ENCODE measurements around the gene JOSD2. TPM values are rescaled to one million over a fixed set of nuclear protein-coding genes. Genes with fewer than 3 reads are reported as not detected.

Gene JOSD2
- total and polyA plus RNA-seq, 8 donors: 16.0 to 52.0 (median 22.5) TPM

DNA sequence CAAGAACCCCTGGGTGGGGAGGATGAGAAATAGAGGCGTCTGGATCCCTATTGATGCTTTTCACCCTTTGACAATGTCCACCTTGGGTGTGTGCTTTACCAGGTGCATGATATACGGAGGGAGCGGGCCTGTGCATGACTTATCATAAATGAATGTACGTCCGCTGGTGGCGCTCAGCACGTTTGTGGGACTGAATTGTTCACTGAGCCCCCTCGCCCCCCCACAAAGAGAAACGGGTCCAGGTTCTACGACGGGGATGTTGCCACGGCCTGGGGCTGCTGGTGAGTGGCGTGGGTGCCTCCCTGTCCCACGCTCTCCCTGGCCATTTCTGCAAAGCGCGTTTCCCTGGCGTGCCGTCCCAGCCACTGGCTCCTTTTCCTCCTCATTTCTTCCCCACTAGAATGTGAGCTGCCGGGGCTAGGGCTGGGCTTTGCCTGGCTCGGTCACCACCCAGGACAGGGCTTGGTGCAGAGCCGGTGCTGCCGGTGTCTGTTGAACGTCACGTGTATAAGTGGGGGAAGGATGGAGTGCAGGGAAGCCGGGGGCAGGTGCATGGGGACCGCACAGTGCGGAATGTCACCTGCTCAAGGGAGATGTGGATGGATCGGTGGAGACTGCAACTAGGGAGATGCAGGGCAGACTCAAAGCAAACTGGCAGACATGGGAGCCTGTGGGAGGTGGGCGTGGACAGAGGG lies 35.7 kb upstream of the JOSD2 start:
- H3K4me3 ChIP-seq: no peak overlapping the region
- no peaks in the 10 kb centered on the region for H3K9me3 ChIP-seq
- peaks cover 0 to 50% of the 10 kb centered on the region in 2 donors for H3K27me3 ChIP-seq
- DNase-seq (peak in 1 of 4 donors; percentile 61), ATAC-seq (no peak)
- TF ChIP-seq, protein P1, sequence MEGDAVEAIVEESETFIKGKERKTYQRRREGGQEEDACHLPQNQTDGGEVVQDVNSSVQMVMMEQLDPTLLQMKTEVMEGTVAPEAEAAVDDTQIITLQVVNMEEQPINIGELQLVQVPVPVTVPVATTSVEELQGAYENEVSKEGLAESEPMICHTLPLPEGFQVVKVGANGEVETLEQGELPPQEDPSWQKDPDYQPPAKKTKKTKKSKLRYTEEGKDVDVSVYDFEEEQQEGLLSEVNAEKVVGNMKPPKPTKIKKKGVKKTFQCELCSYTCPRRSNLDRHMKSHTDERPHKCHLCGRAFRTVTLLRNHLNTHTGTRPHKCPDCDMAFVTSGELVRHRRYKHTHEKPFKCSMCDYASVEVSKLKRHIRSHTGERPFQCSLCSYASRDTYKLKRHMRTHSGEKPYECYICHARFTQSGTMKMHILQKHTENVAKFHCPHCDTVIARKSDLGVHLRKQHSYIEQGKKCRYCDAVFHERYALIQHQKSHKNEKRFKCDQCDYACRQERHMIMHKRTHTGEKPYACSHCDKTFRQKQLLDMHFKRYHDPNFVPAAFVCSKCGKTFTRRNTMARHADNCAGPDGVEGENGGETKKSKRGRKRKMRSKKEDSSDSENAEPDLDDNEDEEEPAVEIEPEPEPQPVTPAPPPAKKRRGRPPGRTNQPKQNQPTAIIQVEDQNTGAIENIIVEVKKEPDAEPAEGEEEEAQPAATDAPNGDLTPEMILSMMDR (IDR thresholded peaks at IDR 0.05): no peak
- H3K36me3 ChIP-seq: no peaks in the 10 kb centered on the region
- no peaks in the 10 kb centered on the region for H3K4me1 ChIP-seq
- intact Hi-C loops (cut with DNase I): no loop called here
- no peak overlapping the region for H3K27ac ChIP-seq

DNA sequence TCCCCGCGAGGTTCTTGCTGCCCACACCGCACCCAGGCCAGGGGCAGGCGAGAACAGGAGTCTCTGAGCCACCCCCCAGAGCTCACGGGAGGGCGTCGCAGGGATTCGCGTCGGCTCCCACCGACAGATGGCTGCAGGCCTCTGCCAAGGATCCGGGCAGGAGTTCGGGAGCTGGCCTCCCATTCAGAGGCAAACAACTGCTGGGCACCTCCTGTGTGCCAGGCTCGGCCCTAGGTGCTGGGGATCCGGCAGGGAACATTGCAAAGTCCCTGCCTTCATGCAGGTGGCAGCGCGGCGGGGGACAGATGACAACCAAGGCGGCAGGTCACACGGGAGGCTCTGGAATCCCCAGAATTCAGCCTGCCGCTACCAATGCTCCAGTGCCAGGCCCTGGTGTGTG lies 32.0 kb upstream of the JOSD2 start:
- TF ChIP-seq, protein P1 (IDR thresholded peaks at IDR 0.05): no peak
- Histone ChIP-seq H3K9me3 (no peaks in the 10 kb centered on the region), H3K27ac (no peak overlapping the region), H3K4me3 (no peak overlapping the region), H3K36me3 (no peaks in the 10 kb centered on the region), H3K4me1 (no peaks in the 10 kb centered on the region), H3K27me3 (peaks cover 0 to 28% of the 10 kb centered on the region in 2 donors)
- no peak for ATAC-seq
- DNase-seq: peak in 1 of 4 donors; percentile 65
- intact Hi-C loops (cut with DNase I): no loop called here

DNA sequence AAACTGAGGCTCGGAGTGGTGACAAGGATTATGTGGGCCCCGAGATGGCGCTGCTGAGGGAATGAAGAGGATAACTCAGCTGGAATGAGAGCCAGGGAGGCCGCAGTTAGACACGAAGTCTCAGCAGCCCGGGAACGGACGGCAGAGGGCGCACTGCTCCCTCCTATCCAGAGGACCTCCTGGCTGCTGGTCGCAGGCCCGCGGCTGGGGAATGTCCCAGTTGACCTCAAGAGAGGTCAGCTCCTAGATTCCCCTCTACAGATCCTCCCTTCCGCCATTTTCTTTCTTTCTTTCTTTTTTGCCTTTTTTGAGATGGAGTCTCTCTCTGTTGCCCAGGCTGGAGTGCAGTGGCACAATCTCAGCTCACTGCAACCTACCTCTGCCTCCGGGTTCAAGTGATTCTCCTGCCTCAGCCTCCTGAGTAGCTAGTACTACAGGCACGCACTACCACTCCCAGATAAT lies 26.8 kb upstream of the JOSD2 start:
- no peaks in the 10 kb centered on the region for H3K36me3 ChIP-seq
- peaks cover 0 to 27% of the 10 kb centered on the region in 2 donors for H3K27me3 ChIP-seq
- ATAC-seq: peak; percentile 96
- TF ChIP-seq, protein P1 (IDR thresholded peaks at IDR 0.05): peak; percentile 71 to 74
- H3K9me3 ChIP-seq: peaks cover 0 to 8% of the 10 kb centered on the region in 2 donors
- no peak overlapping the region for H3K4me3 ChIP-seq
- intact Hi-C loops (cut with DNase I): no loop called here
- no peak overlapping the region for H3K27ac ChIP-seq
- no peaks in the 10 kb centered on the region for H3K4me1 ChIP-seq
- DNase-seq: peak in 3 of 4 donors; percentile 71 to 91 (median 75)

DNA sequence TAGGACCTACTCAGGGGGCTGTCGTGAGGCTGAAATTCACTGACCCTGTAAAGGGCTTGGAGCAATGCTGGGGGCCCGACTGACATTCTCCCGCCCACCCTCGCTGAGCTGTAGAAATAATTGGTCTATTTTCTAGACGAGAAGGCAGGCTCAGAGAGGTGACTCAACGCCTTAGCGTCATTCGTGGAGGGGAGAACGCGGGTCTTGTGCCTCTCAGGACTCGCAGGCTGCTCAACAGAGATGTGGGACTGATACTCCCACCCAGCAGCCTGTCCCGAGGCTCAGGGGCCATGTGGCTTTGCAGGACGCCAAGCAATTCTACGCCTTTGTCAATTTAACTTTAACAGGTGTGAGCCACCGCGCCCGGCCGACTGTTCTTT lies 26.3 kb upstream of the JOSD2 start:
- no peak overlapping the region for H3K4me3 ChIP-seq
- no peak for ATAC-seq
- TF ChIP-seq, protein P1 (IDR thresholded peaks at IDR 0.05): no peak
- H3K27me3 ChIP-seq: peaks cover 0 to 27% of the 10 kb centered on the region in 2 donors
- no peaks in the 10 kb centered on the region for H3K36me3 ChIP-seq
- H3K27ac ChIP-seq: no peak overlapping the region
- H3K9me3 ChIP-seq: peaks cover 0 to 13% of the 10 kb centered on the region in 2 donors
- intact Hi-C loops (cut with DNase I): no loop called here
- DNase-seq: no peak
- H3K4me1 ChIP-seq: no peaks in the 10 kb centered on the region

DNA sequence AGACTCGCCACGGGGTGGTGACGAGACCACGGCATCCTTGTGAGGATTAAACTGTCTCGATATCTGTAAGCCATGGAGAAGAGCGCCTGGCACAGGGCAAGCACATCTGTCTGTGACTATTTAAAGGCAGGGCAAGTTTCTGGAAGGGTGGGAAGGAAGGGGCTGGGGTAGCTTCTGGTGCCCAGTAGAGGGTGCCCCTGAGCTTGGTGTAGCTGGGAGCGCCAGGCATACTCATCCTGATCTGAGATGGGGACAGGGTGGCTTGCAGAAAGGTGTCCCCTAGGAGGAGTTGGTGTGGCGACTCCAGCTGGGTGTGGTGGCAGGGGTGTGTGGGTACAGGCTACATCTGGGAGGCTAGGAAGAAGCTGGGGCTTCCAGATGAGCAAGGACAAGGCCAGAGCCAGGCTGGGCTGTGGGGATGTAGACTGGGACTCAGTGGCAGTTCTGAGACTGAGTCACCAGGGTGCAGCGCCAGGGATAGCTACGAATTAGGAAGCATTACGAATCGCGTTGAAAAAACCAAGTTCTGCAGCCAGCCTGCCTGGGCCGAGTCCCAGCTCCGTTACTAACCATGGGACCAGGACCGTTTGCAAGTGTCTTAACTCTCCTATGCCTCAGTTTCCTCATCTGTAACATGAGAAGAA lies 25.8 kb upstream of the JOSD2 start:
- Histone ChIP-seq H3K4me3 (no peak overlapping the region), H3K9me3 (peaks cover 0 to 15% of the 10 kb centered on the region in 2 donors), H3K36me3 (no peaks in the 10 kb centered on the region), H3K27ac (no peak overlapping the region), H3K4me1 (no peaks in the 10 kb centered on the region), H3K27me3 (peaks cover 0 to 28% of the 10 kb centered on the region in 2 donors)
- DNase-seq (no peak), ATAC-seq (no peak)
- TF ChIP-seq, protein P1 (IDR thresholded peaks at IDR 0.05): no peak
- intact Hi-C loops (cut with DNase I): no loop called here

Measured in left lung (tissue), 10 donors.